Panc1 (cell line): ENCODE data around the gene GREM1. TPM values are rescaled to one million over a fixed set of nuclear protein-coding genes. Genes with fewer than 3 reads are reported as not detected.

Experiments
- ATAC-seq: fragments of 200-7000 bp; cut with Tn5 transposase; 2 replicates; pipeline ENCODE4 v1.9.1; 2020; ENCODE audit warnings: mild to moderate bottlenecking, moderate library complexity
- BruUV-seq: library from RNA; stranded (reverse); fragments of 400-500 nt; replicated peaks from 2 replicates; lab custom pipeline; 2021; lab: Mats Ljungman, UMichigan
- CTCF ChIA-PET: fragments of 300-600 bp; sonication (Branson Sonifier 250); formaldehyde crosslinking; loops from one replicate; lab custom pipeline; 2022; ENCODE audit warnings: antibody characterized with exemption; lab: Charles Lee
- POLR2A ChIA-PET: fragments of 300-600 bp; sonication (Branson Sonifier 250); formaldehyde crosslinking; loops from one replicate; lab custom pipeline; 2022; ENCODE audit warnings: antibody characterized with exemption; lab: Charles Lee
- DNase-seq: peaks from one replicate; pipeline ENCODE4 v3.0.0-alpha.2; 2010; ENCODE audit warnings: low read depth, low spot score
- H3K27ac ChIP-seq: 2 replicates; pipeline ENCODE4 v1.5.1; 2011; ENCODE audit warnings: mild to moderate bottlenecking, low read length, inconsistent platforms
- H3K27me3 ChIP-seq: fragments of 200-500 bp; sonication (Bioruptor generic); 2 replicates; pipeline ENCODE4 v1.6.0; 2014; ENCODE audit warnings: low read length, inconsistent platforms; ENCODE audit not compliant: control insufficient read depth, insufficient read depth
- H3K36me3 ChIP-seq: fragments of 200-500 bp; sonication (Bioruptor generic); 2 replicates; pipeline ENCODE4 v1.5.1; 2014; ENCODE audit warnings: inconsistent platforms, mild to moderate bottlenecking, low read length, moderate library complexity; ENCODE audit not compliant: control insufficient read depth, insufficient read depth
- H3K4me1 ChIP-seq: 2 replicates; pipeline ENCODE4 v1.5.1; 2011; ENCODE audit warnings: inconsistent platforms, mild to moderate bottlenecking, low read length, moderate library complexity; ENCODE audit not compliant: control insufficient read depth, insufficient read depth
- H3K4me3 ChIP-seq, 2 experiments: 2 replicates each; pipeline ENCODE4 v1.5.1; 2011 to 2012; ENCODE audit warnings: low read depth in 2 of 2, low read length in 2 of 2, mild to moderate bottlenecking in 2 of 2, inconsistent platforms in 1 of 2, moderate library complexity in 1 of 2
- H3K9me3 ChIP-seq: fragments of 200-500 bp; sonication (Bioruptor generic); 2 replicates; pipeline ENCODE4 v1.5.1; 2014; ENCODE audit warnings: low read depth, mild to moderate bottlenecking, inconsistent platforms, low read length, moderate library complexity; ENCODE audit not compliant: control insufficient read depth, insufficient read depth
- POLR2AphosphoS5 ChIP-seq: IDR thresholded peaks from 2 replicates; pipeline ENCODE4 v1.6.1; 2012; ENCODE audit warnings: mild to moderate bottlenecking, low read depth, low read length, moderate library complexity
- SIN3A ChIP-seq: IDR thresholded peaks from 2 replicates; pipeline ENCODE4 v1.6.1; 2012; ENCODE audit warnings: low read depth, mild to moderate bottlenecking, low read length, moderate library complexity, borderline replicate concordance; ENCODE audit not compliant: insufficient read depth
- TCF7L2 ChIP-seq: IDR thresholded peaks from 2 replicates; pipeline ENCODE4 v1.6.1; 2011; ENCODE audit warnings: mild to moderate bottlenecking, low read depth, low read length, inconsistent platforms
- in situ Hi-C: cut with HindIII; loops from 2 replicates; pipeline ENCODE4 v1.10.0; 2016; ENCODE audit warnings: low sequenced_read_pairs, low pct_unique_long_range_greater_than_20kb
- intact Hi-C: fragments of 100-400 bp; cut with micrococcal nuclease; formaldehyde crosslinking; loops from one replicate; pipeline ENCODE4 v1.10.0; 2022; ENCODE audit not compliant: unreplicated experiment
- total RNA-seq: library from RNA; stranded (reverse); gene quantifications from one replicate; pipeline ENCODE4 v1.2.1, GENCODE V29; 2021; ENCODE audit not compliant: unreplicated experiment
- TF ChIP-seq, protein P1 (sequence below): fragments of 450-650 bp; IDR thresholded peaks from 2 replicates; pipeline ENCODE4 v1.5.1; 2017; ENCODE audit warnings: mild to moderate bottlenecking
- TF ChIP-seq, protein P2 (sequence below), 2 experiments: IDR thresholded peaks; 2 replicates each; pipeline ENCODE4 v1.6.1; 2011 to 2012; ENCODE audit warnings: low read depth in 2 of 2, control low read depth in 1 of 2, low read length in 1 of 2, mild to moderate bottlenecking in 1 of 2, moderate library complexity in 1 of 2; ENCODE audit not compliant: insufficient read depth in 1 of 2

GREM1 gene
- total RNA-seq, 1 experiment from 2014 or later, result 0.41 TPM

DNA sequence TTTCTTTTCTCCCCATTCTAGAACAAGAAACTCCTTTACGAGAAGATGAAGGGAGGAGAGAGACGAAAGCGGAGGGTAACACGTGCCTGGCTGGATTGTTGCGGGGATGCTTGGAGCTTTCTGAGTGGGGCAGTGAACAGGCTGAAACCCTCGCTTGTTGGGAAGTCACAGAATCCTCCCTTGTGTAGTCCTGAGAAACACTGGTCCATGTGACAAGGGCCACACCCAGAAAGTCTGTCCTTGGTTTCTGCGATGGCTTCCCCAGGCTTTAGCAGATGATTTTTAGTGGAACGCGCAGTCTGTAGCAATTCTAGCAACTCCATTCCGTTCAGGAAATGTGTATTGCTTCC, 26.1 kb upstream of the GREM1 start:
- Histone ChIP-seq H3K4me3 (no peak overlapping the region), H3K36me3 (no peaks in the 10 kb centered on the region), H3K27ac (no peak overlapping the region), H3K27me3 (no peaks in the 10 kb centered on the region), H3K9me3 (no peaks in the 10 kb centered on the region), H3K4me1 (no peaks in the 10 kb centered on the region)
- in situ Hi-C loops, result no loop called here
- no TSS peak for BruUV-seq
- CTCF ChIA-PET, result no interaction called here
- POLR2A ChIA-PET, result no interaction called here
- DNase-seq (no peak), ATAC-seq (no peak)
- intact Hi-C loops, result no loop called here
- no peak for TF ChIP-seq POLR2AphosphoS5
- TF ChIP-seq, protein P1, sequence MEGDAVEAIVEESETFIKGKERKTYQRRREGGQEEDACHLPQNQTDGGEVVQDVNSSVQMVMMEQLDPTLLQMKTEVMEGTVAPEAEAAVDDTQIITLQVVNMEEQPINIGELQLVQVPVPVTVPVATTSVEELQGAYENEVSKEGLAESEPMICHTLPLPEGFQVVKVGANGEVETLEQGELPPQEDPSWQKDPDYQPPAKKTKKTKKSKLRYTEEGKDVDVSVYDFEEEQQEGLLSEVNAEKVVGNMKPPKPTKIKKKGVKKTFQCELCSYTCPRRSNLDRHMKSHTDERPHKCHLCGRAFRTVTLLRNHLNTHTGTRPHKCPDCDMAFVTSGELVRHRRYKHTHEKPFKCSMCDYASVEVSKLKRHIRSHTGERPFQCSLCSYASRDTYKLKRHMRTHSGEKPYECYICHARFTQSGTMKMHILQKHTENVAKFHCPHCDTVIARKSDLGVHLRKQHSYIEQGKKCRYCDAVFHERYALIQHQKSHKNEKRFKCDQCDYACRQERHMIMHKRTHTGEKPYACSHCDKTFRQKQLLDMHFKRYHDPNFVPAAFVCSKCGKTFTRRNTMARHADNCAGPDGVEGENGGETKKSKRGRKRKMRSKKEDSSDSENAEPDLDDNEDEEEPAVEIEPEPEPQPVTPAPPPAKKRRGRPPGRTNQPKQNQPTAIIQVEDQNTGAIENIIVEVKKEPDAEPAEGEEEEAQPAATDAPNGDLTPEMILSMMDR, result no peak
- TF ChIP-seq, protein P2, sequence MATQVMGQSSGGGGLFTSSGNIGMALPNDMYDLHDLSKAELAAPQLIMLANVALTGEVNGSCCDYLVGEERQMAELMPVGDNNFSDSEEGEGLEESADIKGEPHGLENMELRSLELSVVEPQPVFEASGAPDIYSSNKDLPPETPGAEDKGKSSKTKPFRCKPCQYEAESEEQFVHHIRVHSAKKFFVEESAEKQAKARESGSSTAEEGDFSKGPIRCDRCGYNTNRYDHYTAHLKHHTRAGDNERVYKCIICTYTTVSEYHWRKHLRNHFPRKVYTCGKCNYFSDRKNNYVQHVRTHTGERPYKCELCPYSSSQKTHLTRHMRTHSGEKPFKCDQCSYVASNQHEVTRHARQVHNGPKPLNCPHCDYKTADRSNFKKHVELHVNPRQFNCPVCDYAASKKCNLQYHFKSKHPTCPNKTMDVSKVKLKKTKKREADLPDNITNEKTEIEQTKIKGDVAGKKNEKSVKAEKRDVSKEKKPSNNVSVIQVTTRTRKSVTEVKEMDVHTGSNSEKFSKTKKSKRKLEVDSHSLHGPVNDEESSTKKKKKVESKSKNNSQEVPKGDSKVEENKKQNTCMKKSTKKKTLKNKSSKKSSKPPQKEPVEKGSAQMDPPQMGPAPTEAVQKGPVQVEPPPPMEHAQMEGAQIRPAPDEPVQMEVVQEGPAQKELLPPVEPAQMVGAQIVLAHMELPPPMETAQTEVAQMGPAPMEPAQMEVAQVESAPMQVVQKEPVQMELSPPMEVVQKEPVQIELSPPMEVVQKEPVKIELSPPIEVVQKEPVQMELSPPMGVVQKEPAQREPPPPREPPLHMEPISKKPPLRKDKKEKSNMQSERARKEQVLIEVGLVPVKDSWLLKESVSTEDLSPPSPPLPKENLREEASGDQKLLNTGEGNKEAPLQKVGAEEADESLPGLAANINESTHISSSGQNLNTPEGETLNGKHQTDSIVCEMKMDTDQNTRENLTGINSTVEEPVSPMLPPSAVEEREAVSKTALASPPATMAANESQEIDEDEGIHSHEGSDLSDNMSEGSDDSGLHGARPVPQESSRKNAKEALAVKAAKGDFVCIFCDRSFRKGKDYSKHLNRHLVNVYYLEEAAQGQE (IDR thresholded peaks at IDR 0.05; ENCODE audit: insufficient read depth in 1 of 2, low read depth in 2 of 2, low read length in 1 of 2), result no peak
- no peak for TF ChIP-seq SIN3A
- no peak for TF ChIP-seq TCF7L2

DNA sequence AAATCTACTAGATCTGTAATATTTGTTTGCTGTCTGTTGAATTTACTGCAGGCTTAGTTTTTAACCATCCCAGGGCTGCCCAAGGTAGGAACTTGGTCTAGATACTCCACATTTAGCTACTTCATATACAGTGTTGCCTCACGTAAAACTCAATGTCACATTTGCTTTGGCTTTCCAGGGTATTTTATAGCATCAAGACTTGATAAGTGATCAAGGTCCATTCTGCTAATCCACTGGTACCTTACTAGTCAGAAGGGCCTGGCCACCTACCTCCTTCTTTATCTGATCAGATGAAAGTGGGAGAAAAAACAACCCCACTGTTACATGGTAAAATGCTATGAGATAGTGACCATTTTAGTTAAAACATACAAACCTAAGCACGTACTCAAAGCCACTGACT, 25.5 kb upstream of the GREM1 start:
- no peak overlapping the region for H3K27ac ChIP-seq
- no peaks in the 10 kb centered on the region for H3K4me1 ChIP-seq
- TF ChIP-seq, protein P2 (IDR thresholded peaks at IDR 0.05; ENCODE audit: insufficient read depth in 1 of 2, low read depth in 2 of 2, low read length in 1 of 2), result no peak
- TF ChIP-seq, protein P1, result no peak
- in situ Hi-C loops, result no loop called here
- POLR2A ChIA-PET, result no interaction called here
- ATAC-seq (no peak), DNase-seq (no peak)
- H3K36me3 ChIP-seq, result no peaks in the 10 kb centered on the region
- CTCF ChIA-PET, result no interaction called here
- no peaks in the 10 kb centered on the region for H3K27me3 ChIP-seq
- intact Hi-C loops, result no loop called here
- BruUV-seq, result no TSS peak
- no peaks in the 10 kb centered on the region for H3K9me3 ChIP-seq
- no peak overlapping the region for H3K4me3 ChIP-seq
